Endothelial cell (in vitro differentiated cells): ENCODE data around the gene SIMC1. TPM values are rescaled to one million over a fixed set of nuclear protein-coding genes. Genes with fewer than 3 reads are reported as not detected.

ENCODE experiments used
- DNase-seq: peaks from one replicate; pipeline ENCODE4 v3.0.0; 2021; ENCODE audit warnings: low spot score
- H3K27ac Mint-ChIP-seq: one replicate; pipeline ENCODE4 v1.8.0; 2021; ENCODE audit warnings: mixed read lengths, inconsistent platforms; ENCODE audit not compliant: unreplicated experiment
- H3K27me3 Mint-ChIP-seq: one replicate; pipeline ENCODE4 v1.8.0; 2021; ENCODE audit warnings: mild to moderate bottlenecking, moderate library complexity, mixed read lengths, inconsistent platforms; ENCODE audit not compliant: unreplicated experiment
- H3K36me3 Mint-ChIP-seq: one replicate; pipeline ENCODE4 v1.8.0; 2021; ENCODE audit warnings: mild to moderate bottlenecking, low read depth, mixed read lengths, inconsistent platforms; ENCODE audit not compliant: unreplicated experiment
- H3K4me1 Mint-ChIP-seq: one replicate; pipeline ENCODE4 v1.8.0; 2021; ENCODE audit warnings: mild to moderate bottlenecking, mixed read lengths, inconsistent platforms; ENCODE audit not compliant: unreplicated experiment
- H3K4me3 Mint-ChIP-seq: one replicate; pipeline ENCODE4 v1.8.0; 2021; ENCODE audit warnings: mild to moderate bottlenecking, mixed read lengths, inconsistent platforms; ENCODE audit not compliant: unreplicated experiment
- H3K9me3 Mint-ChIP-seq: one replicate; pipeline ENCODE4 v1.8.0; 2021; ENCODE audit warnings: mixed read lengths, inconsistent platforms; ENCODE audit not compliant: unreplicated experiment
- total RNA-seq: library from RNA; stranded (reverse); fragmentation: NEBNext Ultra II Directional; extraction: Animal tissue kit (Norgen Biotek cat#: 25700); gene quantifications from one replicate; pipeline ENCODE4 v1.2.1, GENCODE V29; 2021; ENCODE audit not compliant: unreplicated experiment
- TF ChIP-seq, protein P1 (sequence below): fragments of 200-600 bp; sonication (generic); IDR thresholded peaks from one replicate; pipeline ENCODE4 v1.5.0; 2021; ENCODE audit warnings: antibody characterized with exemption; ENCODE audit not compliant: unreplicated experiment

Gene SIMC1
- total RNA-seq, 1 donor from 2014 or later = 17.5 TPM

GRCh38 chr5:176387384-176387925, 149.2 kb downstream of the SIMC1 start:
- Mint-ChIP-seq H3K27me3 (peaks cover 5% of the 10 kb centered on the region), H3K4me1 (peaks cover 14% of the 10 kb centered on the region), H3K4me3 (peak overlapping the region; percentile 98), H3K27ac (peak overlapping the region; percentile 88), H3K36me3 (peaks cover 11% of the 10 kb centered on the region), H3K9me3 (no peaks in the 10 kb centered on the region)
- no peak for DNase-seq
- TF ChIP-seq, protein P1, sequence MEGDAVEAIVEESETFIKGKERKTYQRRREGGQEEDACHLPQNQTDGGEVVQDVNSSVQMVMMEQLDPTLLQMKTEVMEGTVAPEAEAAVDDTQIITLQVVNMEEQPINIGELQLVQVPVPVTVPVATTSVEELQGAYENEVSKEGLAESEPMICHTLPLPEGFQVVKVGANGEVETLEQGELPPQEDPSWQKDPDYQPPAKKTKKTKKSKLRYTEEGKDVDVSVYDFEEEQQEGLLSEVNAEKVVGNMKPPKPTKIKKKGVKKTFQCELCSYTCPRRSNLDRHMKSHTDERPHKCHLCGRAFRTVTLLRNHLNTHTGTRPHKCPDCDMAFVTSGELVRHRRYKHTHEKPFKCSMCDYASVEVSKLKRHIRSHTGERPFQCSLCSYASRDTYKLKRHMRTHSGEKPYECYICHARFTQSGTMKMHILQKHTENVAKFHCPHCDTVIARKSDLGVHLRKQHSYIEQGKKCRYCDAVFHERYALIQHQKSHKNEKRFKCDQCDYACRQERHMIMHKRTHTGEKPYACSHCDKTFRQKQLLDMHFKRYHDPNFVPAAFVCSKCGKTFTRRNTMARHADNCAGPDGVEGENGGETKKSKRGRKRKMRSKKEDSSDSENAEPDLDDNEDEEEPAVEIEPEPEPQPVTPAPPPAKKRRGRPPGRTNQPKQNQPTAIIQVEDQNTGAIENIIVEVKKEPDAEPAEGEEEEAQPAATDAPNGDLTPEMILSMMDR = no peak

DNA sequence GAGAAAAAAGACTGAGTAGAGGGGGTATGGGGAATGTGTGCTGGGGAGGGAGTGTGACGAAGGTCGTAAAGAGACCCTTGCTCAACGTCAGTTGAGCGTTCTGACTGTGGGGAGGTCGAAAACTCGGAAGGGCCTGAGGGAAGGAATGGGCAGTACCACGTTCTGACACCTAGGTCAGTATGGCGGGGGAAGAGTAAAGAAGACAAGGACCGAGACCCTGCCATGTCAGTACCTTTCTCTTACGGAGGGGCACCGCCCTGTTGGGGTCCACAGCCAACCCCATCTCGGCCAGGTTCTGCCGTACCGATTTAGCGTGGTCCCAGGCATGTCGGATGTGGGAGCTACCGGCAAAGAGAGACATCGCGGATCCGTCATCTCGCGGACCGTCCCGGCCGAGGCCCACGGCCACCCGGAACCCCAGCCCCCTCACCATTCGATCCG, 149.8 kb downstream of the SIMC1 start:
- H3K4me3 Mint-ChIP-seq = peak overlapping the region; percentile 98
- no peaks in the 10 kb centered on the region for H3K9me3 Mint-ChIP-seq
- peaks cover 14% of the 10 kb centered on the region for H3K4me1 Mint-ChIP-seq
- peaks cover 5% of the 10 kb centered on the region for H3K27me3 Mint-ChIP-seq
- H3K27ac Mint-ChIP-seq = peak overlapping the region; percentile 96
- TF ChIP-seq, protein P1 = no peak
- H3K36me3 Mint-ChIP-seq = peaks cover 11% of the 10 kb centered on the region
- peak; percentile 22 for DNase-seq

DNA sequence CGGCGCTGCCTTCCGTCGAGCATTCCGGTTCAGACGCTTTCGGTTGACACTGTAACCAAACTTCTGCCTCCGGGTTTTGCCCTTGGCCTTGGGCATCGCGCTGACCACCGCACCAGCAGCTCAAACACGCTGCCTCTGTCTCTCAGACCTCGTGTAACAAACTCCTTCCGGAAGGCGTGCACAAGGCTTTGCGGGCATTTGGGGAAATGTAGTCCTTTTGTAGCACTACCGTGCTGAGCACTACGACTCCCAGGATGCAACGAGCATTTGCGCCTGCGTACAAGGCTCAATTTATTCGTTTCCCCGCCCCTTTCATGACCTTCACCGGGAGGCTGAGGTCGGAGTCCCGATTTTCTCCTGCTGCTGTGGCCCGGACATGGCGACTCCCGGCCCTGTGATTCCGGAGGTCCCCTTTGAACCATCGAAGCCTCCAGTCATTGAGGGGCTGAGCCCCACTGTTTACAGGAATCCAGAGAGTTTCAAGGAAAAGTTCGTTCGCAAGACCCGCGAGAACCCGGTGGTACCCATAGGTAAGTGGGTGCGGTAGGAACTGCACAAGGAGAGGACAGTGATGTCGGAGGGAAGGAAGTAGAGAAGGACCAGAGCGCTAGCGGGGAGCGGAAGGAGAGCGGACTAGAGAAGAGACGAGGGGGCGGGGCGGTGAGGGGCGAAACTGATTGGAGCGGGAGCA, 150.4 kb downstream of the SIMC1 start, which contains the start of the genes HIGD2A and NOP16:
HIGD2A (plus strand) TSS at position 308 of the 691 bp plus-strand sequence; CDS start at position 377, 69 bp downstream.
NOP16 (minus strand) TSS at position 155 of the 691 bp plus-strand sequence; CDS start at position 96, 59 bp downstream.
- Mint-ChIP-seq H3K36me3 (peaks cover 11% of the 10 kb centered on the region), H3K27ac (peak within 1 kb of the TSS; percentile 96), H3K4me3 (peak within 1 kb of the TSS; percentile 98), H3K9me3 (no peaks in the 10 kb centered on the region), H3K4me1 (peaks cover 14% of the 10 kb centered on the region), H3K27me3 (peaks cover 5% of the 10 kb centered on the region)
- DNase-seq = peak; percentile 95
- TF ChIP-seq, protein P1 = no peak

DNA sequence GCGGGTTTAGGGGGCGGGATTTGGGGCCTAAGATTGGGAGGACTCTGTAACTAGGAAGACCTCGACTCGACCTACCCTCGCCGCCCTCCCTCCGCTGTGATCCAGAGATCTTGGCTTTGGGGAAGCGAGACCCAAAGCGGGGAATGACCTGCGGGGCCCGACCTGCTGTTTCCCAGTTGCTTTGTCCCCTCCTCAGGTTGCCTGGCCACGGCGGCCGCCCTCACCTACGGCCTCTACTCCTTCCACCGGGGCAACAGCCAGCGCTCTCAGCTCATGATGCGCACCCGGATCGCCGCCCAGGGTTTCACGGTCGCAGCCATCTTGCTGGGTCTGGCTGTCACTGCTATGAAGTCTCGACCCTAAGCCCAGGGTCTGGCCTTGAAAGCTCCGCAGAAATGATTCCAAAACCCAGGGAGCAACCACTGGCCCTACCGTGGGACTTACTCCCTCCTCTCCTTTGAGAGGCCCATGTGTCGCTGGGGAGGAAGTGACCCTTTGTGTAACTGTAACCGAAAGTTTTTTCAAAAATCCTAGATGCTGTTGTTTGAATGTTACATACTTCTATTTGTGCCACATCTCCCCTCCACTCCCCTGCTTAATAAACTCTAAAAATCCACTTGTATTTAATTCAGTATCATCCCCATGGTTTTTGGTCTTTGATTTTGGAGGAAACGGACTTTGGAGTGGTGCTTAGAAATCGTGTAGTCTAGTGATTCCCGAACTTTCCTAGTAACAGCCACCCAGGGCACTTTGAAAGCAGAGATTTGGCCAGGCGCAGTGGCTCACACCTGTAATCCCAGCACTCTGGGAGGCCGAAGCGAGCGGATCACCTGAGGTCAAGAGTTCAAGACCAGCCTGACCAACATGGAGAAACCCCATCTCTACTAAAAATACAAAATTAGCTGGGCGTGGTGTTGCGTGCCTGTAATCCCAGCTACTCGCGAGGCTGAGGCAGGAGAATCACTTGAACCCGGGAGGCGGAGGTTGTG, 151.2 kb downstream of the SIMC1 start:
- H3K4me3 Mint-ChIP-seq = peak overlapping the region; percentile 98

More for the DNA sequence above, 151.2 kb downstream of the SIMC1 start:
- no peak for DNase-seq
- H3K36me3 Mint-ChIP-seq = peaks cover 3% of the 10 kb centered on the region
- TF ChIP-seq, protein P1 = no peak
- peaks cover 5% of the 10 kb centered on the region for H3K27me3 Mint-ChIP-seq
- peaks cover 14% of the 10 kb centered on the region for H3K4me1 Mint-ChIP-seq
- H3K27ac Mint-ChIP-seq = peak overlapping the region; percentile 96
- no peaks in the 10 kb centered on the region for H3K9me3 Mint-ChIP-seq
